Measurements from ENCODE around the gene ZBTB34.

DNA sequence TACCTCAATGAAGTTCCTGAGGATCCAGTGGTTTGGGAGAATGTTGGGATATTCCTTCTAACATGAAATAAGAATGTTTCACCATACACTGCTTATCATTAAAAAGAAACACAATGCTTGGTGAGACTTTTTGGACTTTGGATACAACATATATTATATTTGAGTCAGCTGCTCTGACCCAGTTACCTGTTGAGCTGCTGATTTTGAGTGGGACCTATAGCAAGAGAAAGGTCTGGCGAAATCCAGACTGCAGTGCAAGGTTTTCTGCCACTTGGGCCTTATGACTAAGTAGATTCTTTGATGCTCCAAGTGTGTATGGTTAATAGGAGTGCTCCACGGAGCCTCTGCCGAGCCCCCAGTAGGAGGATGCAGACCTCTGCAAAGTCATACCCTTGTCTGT, 44.1 kb downstream of the ZBTB34 start:
- TF ChIP-seq, protein P1, sequence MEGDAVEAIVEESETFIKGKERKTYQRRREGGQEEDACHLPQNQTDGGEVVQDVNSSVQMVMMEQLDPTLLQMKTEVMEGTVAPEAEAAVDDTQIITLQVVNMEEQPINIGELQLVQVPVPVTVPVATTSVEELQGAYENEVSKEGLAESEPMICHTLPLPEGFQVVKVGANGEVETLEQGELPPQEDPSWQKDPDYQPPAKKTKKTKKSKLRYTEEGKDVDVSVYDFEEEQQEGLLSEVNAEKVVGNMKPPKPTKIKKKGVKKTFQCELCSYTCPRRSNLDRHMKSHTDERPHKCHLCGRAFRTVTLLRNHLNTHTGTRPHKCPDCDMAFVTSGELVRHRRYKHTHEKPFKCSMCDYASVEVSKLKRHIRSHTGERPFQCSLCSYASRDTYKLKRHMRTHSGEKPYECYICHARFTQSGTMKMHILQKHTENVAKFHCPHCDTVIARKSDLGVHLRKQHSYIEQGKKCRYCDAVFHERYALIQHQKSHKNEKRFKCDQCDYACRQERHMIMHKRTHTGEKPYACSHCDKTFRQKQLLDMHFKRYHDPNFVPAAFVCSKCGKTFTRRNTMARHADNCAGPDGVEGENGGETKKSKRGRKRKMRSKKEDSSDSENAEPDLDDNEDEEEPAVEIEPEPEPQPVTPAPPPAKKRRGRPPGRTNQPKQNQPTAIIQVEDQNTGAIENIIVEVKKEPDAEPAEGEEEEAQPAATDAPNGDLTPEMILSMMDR (conservative IDR thresholded peaks at IDR 0.05; ENCODE audit: low read depth, low read length) = no peak
- TF ChIP-seq RAD21 (IDR thresholded peaks at IDR 0.05; ENCODE audit: low read length) (no peak), POLR2A (IDR thresholded peaks at IDR 0.05; ENCODE audit: low read depth, low read length) (no peak), CEBPB (IDR thresholded peaks at IDR 0.05; ENCODE audit: low read depth, low read length) (no peak)
